ENCODE measurements around the gene P2RY12.

The P2RY12 gene

DNA sequence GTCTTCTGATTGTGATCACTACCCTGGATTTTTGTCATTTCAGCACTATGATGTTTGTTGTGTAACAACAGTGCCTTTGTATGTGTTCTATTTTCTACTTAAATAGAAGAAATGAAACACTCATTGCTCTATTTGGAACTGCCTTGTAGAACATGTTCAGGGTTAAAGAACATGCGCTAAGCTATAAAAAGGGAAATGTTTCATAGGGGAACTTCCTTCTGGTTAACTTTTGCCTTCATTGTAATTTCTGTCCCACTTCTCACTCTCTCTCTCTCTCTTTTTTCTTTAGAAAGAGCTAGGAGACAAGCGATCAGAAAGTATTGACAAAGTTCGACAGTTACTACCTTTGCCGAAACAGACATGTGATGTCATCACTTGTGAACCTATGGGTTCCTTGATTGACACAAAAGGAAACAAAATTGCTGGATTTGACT lies at the start of gene P2RY12:
TSS of gene P2RY12 (minus strand) at position 13 of the 434 bp plus-strand sequence. CDS start 45,908 bp downstream, outside the sequence.
- intact Hi-C loops (cut with DNase I), result no loop called here
- DNase-seq, result peak in 1 of 42 donors; percentile 8

DNA sequence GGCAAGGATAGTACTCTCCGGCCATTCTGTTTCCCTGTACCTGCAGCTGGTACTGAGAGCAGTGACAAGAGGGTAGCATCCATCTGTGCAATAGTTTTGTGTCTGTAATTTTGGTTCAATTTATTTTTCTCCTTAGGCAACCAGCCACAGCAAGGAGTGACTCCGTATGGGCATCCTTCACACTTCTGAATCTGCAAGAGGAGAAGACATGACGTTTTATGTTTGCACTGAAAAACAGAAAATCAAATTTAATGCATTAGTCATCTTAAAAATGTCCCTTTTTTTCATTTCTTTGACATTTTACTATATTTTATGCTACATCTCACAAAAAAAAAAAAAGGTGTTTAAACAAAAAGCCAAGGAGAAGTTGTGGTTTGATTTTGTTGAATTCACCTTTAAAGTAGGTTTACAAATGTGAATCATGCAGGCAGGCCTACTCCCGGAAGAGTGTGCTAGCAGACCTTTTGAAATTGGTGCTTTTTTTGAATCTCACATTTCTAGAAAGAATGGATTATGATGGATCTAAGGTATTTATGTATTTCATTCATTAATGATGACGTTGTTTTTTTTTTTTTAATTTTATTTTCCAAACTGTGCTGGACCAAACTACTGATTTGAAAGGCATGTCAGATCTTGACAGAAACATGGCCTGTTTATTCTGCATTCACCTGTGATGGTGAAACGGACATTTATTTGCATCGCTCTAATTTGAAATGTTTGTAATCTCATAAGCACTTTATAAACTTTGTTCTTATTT lies 48.2 kb upstream of the P2RY12 start:
- intact Hi-C loops (cut with DNase I), result no loop called here
- no peak for DNase-seq

DNA sequence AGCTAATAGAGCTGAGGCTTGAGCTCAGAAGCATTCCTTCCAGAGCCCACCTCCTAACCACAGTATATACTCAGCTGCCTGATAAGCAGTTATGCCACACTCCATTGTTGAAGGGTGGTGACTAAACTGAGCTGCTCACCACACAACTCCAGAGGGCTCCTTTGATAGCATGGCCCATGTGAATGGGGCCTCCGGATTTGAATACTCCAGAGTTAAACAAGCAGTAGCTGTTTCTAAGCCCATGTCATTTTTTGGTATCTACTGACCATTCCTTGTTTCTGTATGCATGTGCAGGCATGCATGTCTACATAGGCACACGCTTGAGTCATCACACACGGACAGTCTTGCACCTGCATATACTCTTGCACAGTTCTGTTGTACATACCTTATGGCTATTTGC lies 47.4 kb upstream of the P2RY12 start:
- no peak for DNase-seq
- intact Hi-C loops (cut with DNase I), result no loop called here

DNA sequence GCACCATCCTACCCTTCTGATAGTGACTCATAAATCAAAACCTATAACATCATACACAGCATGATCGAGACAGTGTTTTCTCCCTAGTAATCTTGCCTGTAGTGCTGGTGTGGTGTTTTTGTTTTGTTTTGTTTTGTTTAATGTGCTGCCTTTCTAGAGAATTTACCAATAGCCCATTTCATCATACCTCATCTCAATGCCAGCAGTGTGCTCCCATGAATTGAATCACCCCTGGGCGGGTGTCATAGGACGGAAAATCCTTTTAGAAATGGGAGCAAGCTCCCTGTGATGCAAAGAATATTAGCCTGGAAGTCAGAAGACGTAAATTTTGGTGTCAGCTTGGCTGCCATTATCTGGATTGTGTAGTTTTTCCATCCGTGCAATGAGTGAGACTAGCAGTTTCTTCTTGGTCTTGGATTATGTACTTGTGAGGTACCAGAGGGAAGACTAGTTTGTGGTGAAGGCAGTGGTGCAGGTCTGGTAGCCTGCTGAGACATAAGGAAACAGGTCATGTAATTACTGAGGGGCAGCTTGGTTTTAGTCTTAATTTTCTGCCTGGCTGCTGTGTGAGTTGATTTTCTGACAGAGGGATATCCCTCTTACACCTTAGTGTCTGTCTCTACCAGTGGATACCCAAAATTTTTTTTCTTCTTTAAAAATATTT lies 46.4 kb upstream of the P2RY12 start:
- no peak for DNase-seq
- intact Hi-C loops (cut with DNase I), result no loop called here

DNA sequence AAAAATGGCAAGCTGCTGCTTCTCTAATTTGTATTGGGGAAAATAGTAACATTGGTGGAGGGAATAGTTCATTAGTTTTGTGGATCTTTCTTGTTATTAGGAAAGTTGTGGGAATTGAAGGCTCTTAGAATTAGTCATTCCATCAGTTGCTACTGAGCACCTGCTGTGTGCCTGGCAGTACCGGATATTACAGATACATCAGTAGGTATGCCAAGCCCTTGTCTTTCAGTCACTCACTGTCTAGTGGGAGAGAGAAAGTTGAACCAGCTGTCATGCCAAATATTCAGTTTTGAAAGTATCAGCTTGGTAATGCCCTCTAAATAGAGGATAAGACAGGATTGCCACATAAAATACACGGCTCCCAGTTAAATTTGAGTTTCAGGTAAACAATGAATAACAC lies 43.8 kb upstream of the P2RY12 start:
- intact Hi-C loops (cut with DNase I), result no loop called here
- DNase-seq, result no peak

DNA sequence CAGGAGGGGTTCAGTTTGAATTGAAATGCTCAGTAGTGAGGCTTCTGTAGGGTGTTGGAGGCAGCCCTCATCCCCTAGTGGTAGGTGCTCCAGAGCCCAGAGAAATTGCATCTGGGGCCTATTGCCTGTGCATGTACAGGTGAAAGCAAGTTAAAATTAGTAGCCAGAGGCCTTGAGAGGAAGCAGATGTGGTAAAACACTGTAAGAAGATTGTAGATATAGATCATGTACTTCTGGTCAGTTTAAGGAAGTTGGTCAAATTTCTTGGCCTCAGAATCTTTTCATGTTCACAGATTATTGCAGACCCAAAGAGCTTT lies 41.7 kb upstream of the P2RY12 start:
- no peak for DNase-seq
- intact Hi-C loops (cut with DNase I), result no loop called here

DNA sequence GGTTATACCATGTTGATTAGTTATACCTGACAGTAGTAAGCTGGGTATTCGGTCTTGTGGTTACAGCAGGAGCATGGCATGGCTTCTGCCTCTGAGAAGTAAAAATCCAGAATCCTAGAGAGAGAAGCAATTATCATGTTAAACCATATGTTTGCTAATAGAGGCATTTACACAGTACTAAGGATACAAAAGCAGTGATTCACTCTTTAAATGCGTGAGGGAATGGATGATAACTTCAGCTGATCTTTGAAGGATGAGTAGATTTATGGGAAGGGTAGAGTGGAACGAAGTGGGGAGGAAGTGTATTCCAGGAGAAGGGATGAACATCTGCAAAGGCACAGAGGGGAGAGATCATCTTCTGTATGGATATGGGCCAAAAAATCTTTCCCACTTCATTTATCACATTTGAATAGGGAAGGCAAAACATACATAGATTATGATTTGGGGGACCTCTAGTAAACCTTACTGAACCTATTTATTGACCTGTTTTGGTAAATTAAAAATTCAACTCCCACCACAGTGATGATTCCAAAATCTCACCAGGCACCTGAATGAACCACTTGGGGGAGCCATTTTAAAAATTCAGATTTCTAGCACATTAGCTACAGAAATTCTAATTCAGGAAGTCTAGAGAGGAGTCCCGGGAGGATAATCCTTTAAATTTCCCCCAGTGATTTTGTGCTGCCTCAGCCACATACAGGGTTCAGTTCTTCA lies 41.2 kb upstream of the P2RY12 start:
- intact Hi-C loops (cut with DNase I), result no loop called here
- DNase-seq, result no peak

DNA sequence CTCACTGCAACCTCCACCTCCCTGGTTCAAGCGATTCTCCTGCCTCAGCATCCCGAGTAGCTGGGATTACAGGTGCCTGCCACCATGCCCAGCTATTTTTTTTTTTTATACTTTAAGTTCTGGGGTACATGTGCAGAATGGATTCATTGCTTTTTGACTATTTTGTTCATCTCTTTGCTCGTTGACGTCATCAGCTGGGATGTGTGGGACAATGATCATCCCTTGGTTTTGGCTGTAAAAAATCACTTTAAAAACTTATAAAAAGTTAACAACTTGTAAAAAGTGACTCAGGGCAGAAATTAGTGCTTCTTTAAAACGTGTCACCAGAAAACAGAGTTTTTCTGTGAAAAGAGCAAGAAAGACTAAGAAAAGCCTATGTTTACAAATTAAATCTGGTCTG lies 38.5 kb upstream of the P2RY12 start:
- DNase-seq, result no peak
- intact Hi-C loops (cut with DNase I), result no loop called here

DNA sequence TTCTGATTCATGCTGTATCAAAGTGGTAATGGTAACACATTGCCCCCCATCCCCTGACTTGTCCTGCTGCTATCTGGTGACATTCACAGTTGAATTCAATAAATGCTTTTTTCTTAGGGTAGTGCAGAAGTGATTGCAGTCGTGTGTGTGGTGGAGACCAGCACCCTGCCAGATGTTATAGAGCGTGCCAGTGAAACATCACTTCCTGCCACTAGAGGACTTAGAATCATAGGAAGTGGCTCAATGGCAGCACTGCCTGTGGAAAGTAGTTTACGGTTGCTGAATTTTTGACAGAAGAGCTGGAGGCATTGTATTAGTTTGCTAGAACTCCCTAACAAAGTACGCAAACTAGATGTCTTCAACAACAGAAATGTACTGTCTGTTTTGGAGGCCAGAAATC lies 37.4 kb upstream of the P2RY12 start:
- intact Hi-C loops (cut with DNase I), result no loop called here
- no peak for DNase-seq

DNA sequence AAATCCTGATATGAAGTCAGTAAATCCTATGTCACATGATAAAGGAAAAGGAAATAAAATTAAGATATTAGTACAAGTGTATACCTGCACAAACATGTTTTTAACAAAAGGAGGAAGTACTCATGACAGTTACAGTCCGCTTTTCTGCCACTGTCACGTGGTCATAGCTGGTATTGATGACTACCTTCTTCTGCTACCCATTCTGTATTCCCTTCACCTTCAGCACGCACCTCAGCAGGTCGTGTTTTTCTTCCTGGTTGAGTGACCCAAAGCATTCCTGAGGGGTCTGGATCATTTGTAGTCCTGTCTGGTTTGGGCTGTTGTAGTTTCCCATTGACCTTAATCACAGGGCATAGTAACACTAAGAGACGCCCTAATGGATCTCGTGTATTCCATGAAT lies 35.3 kb upstream of the P2RY12 start:
- intact Hi-C loops (cut with DNase I), result no loop called here

DNA sequence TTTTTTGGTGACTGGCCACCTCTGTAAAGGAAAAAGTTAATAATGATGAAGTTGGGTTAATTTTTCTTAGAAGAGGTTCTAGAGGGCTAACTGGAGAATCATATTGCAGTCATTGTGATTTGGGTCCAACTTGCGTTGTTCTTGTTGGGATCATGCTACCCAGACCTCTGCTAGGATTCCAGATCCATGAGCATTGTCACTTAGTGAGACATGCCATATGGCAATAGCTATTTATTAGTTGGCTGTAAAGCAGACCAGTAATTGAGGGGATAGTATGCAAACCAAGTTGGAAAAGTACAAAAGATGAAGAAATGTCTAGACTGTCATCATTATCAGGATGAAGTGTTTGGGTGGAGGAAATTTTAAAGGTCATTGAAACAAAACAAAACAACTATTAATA lies 30.7 kb upstream of the P2RY12 start:
- intact Hi-C loops (cut with DNase I), result no loop called here
- DNase-seq, result no peak

More for the DNA sequence above, 35.3 kb upstream of the P2RY12 start:
- no peak for DNase-seq

DNA sequence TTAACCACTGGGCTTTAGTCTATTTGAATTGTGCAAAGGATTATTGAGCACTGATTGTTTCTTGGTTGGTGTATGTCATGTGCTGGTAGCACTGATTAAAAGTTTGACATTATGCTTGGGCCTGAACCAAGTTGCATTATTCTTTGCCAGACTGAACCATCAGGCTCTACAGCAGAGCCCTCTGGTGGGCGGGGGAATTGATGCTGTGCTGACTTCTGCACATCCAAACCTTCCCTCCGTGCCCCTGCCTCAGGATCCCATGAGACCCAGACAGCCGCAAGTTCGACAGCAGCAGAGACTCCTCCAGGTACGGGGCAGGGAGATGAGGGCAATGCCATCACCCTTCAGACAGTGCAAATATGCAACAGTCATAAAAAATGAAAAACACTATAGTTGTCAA lies 28.4 kb upstream of the P2RY12 start:
- no peak for DNase-seq
- intact Hi-C loops (cut with DNase I), result no loop called here

DNA sequence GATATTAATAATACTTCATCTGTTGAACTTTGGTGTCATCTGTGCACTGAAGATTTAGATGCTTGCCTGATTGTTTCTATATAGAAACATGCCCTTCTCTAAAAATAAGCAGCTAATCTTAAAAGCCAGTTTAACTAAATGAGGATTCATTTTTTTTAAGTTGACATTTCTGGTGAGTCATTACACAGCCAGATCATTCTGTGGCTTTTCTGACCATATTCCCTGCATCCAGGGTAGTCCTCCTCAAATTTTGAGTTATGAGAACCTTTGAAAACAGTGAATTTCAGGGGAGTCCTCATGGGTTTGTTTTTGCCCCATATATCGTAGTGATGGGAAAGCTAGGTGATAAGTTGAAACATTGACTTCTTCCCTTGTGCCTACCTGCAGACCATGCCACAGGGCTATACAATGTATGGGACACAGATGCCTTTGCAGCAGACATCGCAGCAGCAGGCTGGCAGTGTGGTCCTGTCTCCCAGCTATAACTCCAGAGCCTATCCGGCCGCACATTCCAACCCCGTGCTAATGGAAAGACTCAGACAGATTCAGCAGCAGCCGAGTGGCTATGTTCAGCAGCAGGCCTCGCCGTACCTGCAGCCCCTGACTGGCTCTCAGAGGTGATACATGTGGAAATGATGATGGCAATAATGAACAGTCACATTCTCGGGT lies 26.5 kb upstream of the P2RY12 start:
- intact Hi-C loops (cut with DNase I), result no loop called here
- DNase-seq, result no peak

DNA sequence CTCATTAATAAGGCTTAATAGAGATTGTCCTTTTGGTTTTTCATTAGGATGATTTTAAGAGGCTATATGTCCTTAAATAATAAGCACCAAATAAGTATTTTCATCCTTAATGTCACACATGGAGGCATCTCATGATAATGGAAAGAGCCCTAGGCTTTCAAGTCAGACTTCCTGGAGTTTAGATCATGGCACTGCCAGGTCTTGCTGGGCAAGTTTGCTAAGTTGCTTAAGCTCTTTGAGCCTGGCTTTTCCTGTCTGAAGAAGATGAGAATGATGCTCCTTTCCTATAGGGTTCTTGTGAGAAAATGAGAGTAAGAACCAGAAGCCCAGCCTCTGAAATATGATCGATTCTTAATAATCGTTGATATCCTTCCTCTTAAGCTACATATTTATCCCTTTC lies 23.4 kb upstream of the P2RY12 start:
- no peak for DNase-seq
- intact Hi-C loops (cut with DNase I), result no loop called here

DNA sequence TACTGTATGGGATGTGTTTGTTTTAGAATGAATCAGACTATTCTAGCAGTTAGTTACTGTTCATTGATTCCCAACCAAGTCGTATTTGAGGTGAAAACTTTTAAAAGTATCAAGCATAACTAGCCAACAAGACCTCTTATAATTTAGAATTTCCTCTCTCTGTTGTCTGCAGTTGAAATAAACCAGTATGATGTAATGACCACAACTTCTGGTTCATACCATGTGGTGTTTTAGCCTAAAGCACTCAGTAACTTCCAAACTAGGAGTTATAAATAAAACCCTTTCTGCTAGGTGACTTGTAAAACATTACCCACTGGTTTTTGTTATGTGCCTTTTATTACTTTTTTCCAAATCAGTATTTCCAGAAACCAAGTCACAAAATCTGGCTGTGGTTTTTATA lies 19.8 kb upstream of the P2RY12 start:
- no peak for DNase-seq
- intact Hi-C loops (cut with DNase I), result no loop called here

DNA sequence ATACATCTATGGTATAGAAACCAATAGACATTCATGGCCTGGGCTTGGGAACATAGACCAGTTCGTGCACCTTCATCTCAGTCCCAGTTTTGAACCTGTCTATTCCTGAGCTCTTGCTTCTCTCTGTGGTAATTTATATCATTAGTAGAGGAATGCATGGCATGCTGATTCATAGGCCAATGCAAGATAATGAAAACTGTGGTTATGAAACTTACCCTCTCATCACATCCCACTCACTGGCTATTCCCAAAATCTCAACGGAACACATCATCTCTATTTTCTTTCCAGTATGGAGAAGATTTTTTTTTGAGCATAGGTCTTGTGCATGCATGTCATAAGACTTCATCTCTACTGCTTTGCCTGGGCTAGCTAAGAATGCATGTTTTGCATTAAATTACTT lies 18.7 kb upstream of the P2RY12 start:
- DNase-seq, result no peak
- intact Hi-C loops (cut with DNase I), result no loop called here

DNA sequence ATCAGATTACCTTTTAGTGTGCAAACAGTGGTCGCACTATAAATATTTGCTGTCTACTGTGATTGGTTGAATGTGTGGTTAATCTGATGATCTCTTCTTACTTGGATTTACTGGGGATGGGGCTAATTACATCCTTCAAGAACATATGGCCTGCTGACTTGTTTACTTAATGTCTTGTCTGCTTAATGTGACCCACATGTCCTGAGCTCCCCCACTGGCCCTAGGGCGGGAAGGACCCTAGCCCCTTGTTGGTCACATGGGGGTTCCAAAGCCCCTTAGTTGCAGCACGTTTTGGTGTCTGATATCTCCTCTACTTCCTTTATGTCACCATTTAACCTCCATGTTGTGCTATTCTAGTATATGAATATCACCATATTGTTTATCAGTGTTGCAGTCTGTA lies 17.8 kb upstream of the P2RY12 start:
- no peak for DNase-seq
- intact Hi-C loops (cut with DNase I), result no loop called here

DNA sequence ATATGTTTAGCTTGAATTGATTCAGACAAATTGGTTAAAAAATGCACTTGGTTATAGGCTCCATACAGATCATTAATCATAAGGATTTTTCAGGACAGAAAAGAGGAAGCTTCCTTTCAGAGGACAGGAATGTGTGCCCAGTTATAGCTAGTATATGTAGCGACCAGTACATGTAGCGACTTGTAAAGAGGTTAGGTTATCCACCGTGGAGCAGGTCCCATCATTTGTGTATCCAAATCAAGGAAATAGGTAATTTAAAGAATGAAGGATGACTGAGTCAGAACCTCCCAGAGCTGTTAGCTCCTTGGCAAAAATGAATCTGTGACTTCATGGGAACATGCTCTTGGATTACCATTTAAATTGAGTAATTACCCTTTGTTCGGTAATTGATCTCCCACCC lies 15.8 kb upstream of the P2RY12 start:
- intact Hi-C loops (cut with DNase I), result no loop called here

DNA sequence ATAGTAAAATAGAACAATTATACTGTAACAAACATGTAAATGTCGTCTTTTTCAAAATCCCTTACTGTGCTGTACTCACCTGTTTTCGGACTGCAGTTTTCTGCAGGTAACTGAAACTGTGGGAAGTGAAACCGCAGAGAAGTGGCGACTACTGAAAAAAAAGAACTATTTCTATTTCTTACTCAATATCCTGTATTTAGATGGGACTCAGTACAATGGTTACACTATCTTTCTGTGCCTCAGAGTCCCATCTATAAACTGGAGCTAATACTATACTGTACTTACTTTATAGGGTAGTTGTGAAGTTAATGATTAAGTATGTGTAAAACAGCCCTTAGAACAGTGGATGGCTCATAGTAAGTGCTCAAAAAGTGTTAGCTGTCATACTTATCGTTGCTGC lies 14.3 kb upstream of the P2RY12 start:
- intact Hi-C loops (cut with DNase I), result no loop called here
- DNase-seq, result no peak

More for the DNA sequence above, 15.8 kb upstream of the P2RY12 start:
- no peak for DNase-seq

DNA sequence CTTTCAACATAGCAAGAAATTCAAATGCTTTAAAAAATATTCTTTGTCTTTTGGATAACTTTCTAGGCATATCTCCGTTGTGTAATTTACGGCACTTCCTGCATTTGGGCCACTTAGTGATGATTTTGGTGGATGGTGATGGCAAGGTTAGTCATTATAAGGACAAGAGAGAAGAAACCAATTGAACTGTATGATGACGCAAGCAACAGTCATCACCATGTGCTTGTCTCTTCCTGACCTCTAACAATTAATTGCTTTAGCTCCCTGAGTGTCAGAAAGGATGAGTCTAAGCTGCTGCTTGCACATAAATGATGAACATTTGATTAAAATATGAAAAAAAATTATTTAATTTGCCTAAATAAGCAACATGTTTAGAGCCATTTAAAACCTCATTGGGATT lies 11.3 kb upstream of the P2RY12 start:
- intact Hi-C loops (cut with DNase I), result no loop called here
- no peak for DNase-seq
